ENCODE results near the gene SPCS1.

GRCh38 chr3:52683611-52684010 is 22.3 kb upstream of the SPCS1 start:
- TF ChIP-seq CTCF (IDR thresholded peaks at IDR 0.05; ENCODE audit: borderline replicate concordance, extremely low read depth, low read length, poor library complexity, severe bottlenecking): no peak
- TF ChIP-seq EZH2 (IDR thresholded peaks at IDR 0.05; ENCODE audit: borderline replicate concordance, low read depth, low read length, severe bottlenecking): no peak

All from DND-41 (cell line).